Body of pancreas (tissue), 4 donors: ENCODE data around the gene FAM120AOS. TPM values are rescaled to one million over a fixed set of nuclear protein-coding genes. Genes with fewer than 3 reads are reported as not detected.
A peak's percentile ranks its signal among the peaks of the same experiment; 100 is the strongest.

ENCODE experiments used
- ATAC-seq: fragments of 150-250 bp; one replicate; pipeline ENCODE4 v1.9.1; 2016
- DNase-seq, 4 donors: peaks; one replicate each; pipeline ENCODE4 v3.0.0-alpha.2; 2019
- H3K27ac ChIP-seq, 4 donors: fragments of 200-600 bp; sonication (generic); 1 replicate in 3 of 4; 2 replicates in 1 of 4; pipeline versions ENCODE4 v1.5.1 to v1.6.1; 2016 to 2019; ENCODE audit warnings: mild to moderate bottlenecking in 1 of 4, mixed read lengths in 1 of 4, moderate library complexity in 1 of 4
- H3K27me3 ChIP-seq, 2 donors: fragments of 200-600 bp; sonication (generic); one replicate each; pipeline ENCODE4 v1.6.0; 2016; ENCODE audit warnings: mild to moderate bottlenecking in 1 of 2
- H3K36me3 ChIP-seq, 2 donors: fragments of 200-600 bp; sonication (generic); replicated peaks in 1 of 2; 2 replicates each; pipeline ENCODE4 v1.5.1; 2016; ENCODE audit warnings: low read depth in 2 of 2; ENCODE audit not compliant: insufficient read depth in 1 of 2
- H3K4me1 ChIP-seq: fragments of 200-600 bp; sonication (generic); one replicate; pipeline ENCODE4 v1.6.0; 2016
- H3K4me3 ChIP-seq, 2 donors: fragments of 200-600 bp; sonication (generic); 1 replicate in 1 of 2; 2 replicates in 1 of 2; pipeline ENCODE4 v1.5.1; 2016 to 2019
- H3K9me3 ChIP-seq, 3 donors: fragments of 200-600 bp; sonication (generic); 1 replicate in 2 of 3; 2 replicates in 1 of 3; pipeline ENCODE4 v1.5.1; 2016
- CTCF ChIP-seq, 7 experiments: fragments of 450-650 bp in 4 of 7; fragments of 200-600 bp in 3 of 7; sonication (generic) in 3 of 7; IDR thresholded peaks; one replicate each; pipeline ENCODE4 v1.5.1; 2016 to 2019; ENCODE audit warnings: antibody characterized with exemption in 7 of 7
- POLR2A ChIP-seq, 3 donors: fragments of 450-650 bp; IDR thresholded peaks; one replicate each; pipeline ENCODE4 v1.6.1; 2016; ENCODE audit warnings: antibody characterized with exemption in 3 of 3, mild to moderate bottlenecking in 2 of 3
- WGBS, 2 donors: methylation state at CpG; one replicate each; pipeline ENCODE4 v1.1.5; 2017; 5-methylcytosine and 5-hydroxymethylcytosine counted together
- intact Hi-C: fragments of 100-400 bp; cut with DNase I; formaldehyde crosslinking; loops from one replicate; pipeline ENCODE4 v1.15.1; 2023
- total RNA-seq, 2 donors: library from RNA; depleted of rRNA; stranded (reverse); fragments of >200 nt; gene quantifications; one replicate each; pipeline ENCODE4 v1.1.0, GENCODE V29; 2016

The FAM120AOS gene
- total RNA-seq, 2 donors from 2014 or later = 35.0 to 44.5 TPM

DNA sequence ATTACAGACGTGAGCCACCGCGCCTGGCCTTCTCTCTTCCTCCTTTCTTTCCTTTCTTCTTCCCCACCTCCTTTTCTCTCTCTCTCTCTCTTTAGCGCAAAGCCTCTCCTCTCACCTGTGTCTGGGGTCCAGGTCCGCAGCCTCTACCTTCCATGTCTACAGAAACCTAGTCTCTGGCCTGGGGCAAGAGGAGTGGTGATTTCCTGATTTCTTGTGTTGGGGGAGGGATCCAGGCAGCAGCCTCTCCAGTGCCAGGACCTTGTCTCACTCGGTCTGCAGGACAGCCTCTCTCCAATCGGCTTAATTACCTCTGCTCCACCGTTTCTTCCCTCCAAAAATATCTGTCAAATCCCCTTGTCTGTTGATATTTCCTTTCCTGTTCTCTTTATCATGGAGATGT, 18.0 kb downstream of the FAM120AOS start:
- H3K4me3 ChIP-seq = no peak overlapping the region
- no peaks in the 10 kb centered on the region for H3K9me3 ChIP-seq
- no peak overlapping the region for H3K27ac ChIP-seq
- DNase-seq (no peak), ATAC-seq (no peak)
- intact Hi-C loops = no loop called here
- TF ChIP-seq CTCF (IDR thresholded peaks at IDR 0.05) (no peak), POLR2A (IDR thresholded peaks at IDR 0.05) (no peak)
- H3K4me1 ChIP-seq = no peaks in the 10 kb centered on the region
- no peaks in the 10 kb centered on the region for H3K36me3 ChIP-seq
- no peaks in the 10 kb centered on the region for H3K27me3 ChIP-seq
- WGBS, 2 donors = 86 to 91% methylated on average over 8 of the region's 8 CpGs

DNA sequence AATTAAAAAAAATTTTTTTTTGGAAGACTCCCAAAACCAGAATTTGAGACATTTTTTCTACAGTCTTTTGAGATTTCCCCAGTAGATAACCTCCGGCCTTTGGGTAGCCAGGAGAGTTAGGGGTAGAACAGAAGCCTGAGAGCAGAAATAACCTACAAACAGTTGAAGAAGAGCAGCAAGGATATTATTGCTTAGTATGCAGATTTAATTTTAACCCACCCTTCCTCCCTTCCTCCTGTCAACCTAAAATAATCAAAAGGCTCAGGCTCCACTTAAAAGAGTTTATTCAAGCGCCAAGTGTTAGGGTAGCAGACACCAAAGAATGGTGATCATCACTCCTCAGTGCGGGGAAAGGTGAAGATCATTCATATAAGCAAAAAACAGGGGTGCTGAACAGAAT, 19.3 kb downstream of the FAM120AOS start:
- no peak overlapping the region for H3K27ac ChIP-seq
- WGBS, 2 donors = 92 to 95% methylated on average over 3 of the region's 3 CpGs
- H3K4me3 ChIP-seq = no peak overlapping the region
- no peaks in the 10 kb centered on the region for H3K27me3 ChIP-seq
- no peaks in the 10 kb centered on the region for H3K36me3 ChIP-seq
- TF ChIP-seq CTCF (IDR thresholded peaks at IDR 0.05) (no peak), POLR2A (IDR thresholded peaks at IDR 0.05) (no peak)
- no peaks in the 10 kb centered on the region for H3K4me1 ChIP-seq
- intact Hi-C loops = no loop called here
- ATAC-seq (no peak), DNase-seq (no peak)
- H3K9me3 ChIP-seq = no peaks in the 10 kb centered on the region

- intact Hi-C loops = no loop called here
- TF ChIP-seq POLR2A (IDR thresholded peaks at IDR 0.05) (no peak), CTCF (IDR thresholded peaks at IDR 0.05) (no peak)
- Histone ChIP-seq H3K27ac (no peak overlapping the region), H3K4me1 (no peaks in the 10 kb centered on the region), H3K4me3 (no peak overlapping the region), H3K9me3 (no peaks in the 10 kb centered on the region), H3K27me3 (no peaks in the 10 kb centered on the region), H3K36me3 (no peaks in the 10 kb centered on the region)
- ATAC-seq (no peak), DNase-seq (no peak)
- 88 to 90% methylated on average over 1 of the region's 1 CpG for WGBS, 2 donors
Observed at GRCh38 chr9:93432964-93433363, 20.4 kb downstream of the FAM120AOS start.

- DNase-seq = no peak
- Histone ChIP-seq H3K36me3 (no peaks in the 10 kb centered on the region), H3K9me3 (no peaks in the 10 kb centered on the region), H3K27me3 (no peaks in the 10 kb centered on the region), H3K27ac (no peak overlapping the region), H3K4me3 (no peak overlapping the region), H3K4me1 (no peaks in the 10 kb centered on the region)
- intact Hi-C loops = no loop called here
- no peak for ATAC-seq
- TF ChIP-seq POLR2A (IDR thresholded peaks at IDR 0.05) (no peak), CTCF (IDR thresholded peaks at IDR 0.05) (no peak)
- WGBS, 2 donors = 54 to 61% methylated on average over 5 of the region's 5 CpGs
Observed at GRCh38 chr9:93431539-93432105, 21.8 kb downstream of the FAM120AOS start.

GRCh38 chr9:93427655-93428379, 25.6 kb downstream of the FAM120AOS start:
- no peaks in the 10 kb centered on the region for H3K27me3 ChIP-seq
- no peaks in the 10 kb centered on the region for H3K9me3 ChIP-seq
- H3K4me3 ChIP-seq = no peak overlapping the region
- 71 to 76% methylated on average over 5 of the region's 5 CpGs for WGBS, 2 donors
- H3K36me3 ChIP-seq = no peaks in the 10 kb centered on the region
- TF ChIP-seq POLR2A (IDR thresholded peaks at IDR 0.05) (no peak), CTCF (IDR thresholded peaks at IDR 0.05) (peak in 2 of 7 experiments; percentile 7 to 23)
- intact Hi-C loops = no loop called here
- ATAC-seq (no peak), DNase-seq (peak in 2 of 4 donors; percentile 18 to 36)
- H3K4me1 ChIP-seq = no peaks in the 10 kb centered on the region
- no peak overlapping the region for H3K27ac ChIP-seq
